NCI-H128 (cell line): ENCODE measurements around the gene ARHGDIB.

ENCODE experiments used
- DNase-seq: peaks from one replicate; lab custom pipeline; 2025; ENCODE audit not compliant: unreplicated experiment; lab: John Stamatoyannopoulos, UW

The ARHGDIB gene

DNA sequence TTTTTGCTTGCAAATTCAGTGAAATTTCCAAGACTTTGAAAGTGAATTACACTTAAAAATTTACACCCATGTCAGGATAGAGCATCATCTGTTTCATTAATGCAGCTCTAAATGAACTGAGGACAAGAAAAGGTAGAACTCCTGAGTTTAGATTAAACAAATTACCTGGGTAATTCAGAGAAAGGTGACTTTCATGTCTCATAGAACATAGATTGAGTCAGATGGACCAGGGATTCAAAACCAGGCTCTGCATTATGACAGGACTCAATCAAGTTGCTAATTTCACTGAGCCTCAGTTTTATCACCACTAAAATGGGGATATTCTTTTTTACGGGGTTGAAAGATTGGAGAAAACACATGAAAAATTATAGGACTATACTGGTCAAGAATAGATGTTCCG is 4.5 kb downstream of the ARHGDIB start:
- no peak for DNase-seq

DNA sequence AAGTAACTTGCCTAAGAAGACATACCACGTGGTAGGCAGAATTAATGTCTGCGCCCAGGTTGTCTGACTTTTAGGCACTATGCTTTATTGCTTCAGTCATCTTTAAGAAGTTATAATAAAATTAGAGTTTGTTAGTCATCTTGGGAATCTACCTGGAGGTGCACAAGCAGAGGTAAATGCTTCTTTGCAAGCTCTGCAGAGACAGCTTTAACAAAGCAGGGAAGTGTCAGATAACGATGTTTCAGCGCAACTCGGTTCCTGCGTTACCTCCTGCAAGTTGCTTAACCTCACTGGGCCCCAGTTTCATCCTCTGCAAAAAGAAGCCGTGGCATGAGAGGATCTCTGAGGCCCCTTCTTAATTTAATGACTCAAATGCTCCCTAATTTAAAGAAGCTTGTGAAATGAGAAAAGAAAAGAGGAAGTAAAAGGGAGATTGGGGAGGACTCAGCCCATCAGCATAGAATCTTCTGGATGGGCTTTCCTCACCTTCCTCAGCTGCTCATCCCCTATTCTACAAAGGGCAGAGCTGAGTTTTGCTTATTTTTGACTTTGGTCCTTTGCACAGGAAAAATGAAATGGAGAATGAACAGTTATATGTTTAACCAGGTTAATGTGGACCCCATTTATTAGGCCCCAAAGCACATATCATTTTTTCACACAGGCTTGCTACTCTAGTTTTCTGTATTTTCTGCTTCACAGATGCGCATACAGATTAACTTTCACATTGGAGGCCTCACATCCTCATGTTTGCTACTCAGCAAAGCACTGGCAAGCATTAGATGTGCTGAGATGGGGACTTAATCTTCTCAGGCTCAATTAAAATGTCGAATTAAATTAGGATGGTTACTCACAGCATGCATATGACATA is 5.1 kb downstream of the ARHGDIB start:
- no peak for DNase-seq

GRCh38 chr12:14954269-14954668 is 7.1 kb downstream of the ARHGDIB start:
- DNase-seq = no peak

GRCh38 chr12:14953752-14954151 is 7.6 kb downstream of the ARHGDIB start:
- DNase-seq = no peak

- DNase-seq = no peak
These were observed 9.0 kb downstream of the ARHGDIB start for GRCh38 chr12:14952299-14952921.

DNA sequence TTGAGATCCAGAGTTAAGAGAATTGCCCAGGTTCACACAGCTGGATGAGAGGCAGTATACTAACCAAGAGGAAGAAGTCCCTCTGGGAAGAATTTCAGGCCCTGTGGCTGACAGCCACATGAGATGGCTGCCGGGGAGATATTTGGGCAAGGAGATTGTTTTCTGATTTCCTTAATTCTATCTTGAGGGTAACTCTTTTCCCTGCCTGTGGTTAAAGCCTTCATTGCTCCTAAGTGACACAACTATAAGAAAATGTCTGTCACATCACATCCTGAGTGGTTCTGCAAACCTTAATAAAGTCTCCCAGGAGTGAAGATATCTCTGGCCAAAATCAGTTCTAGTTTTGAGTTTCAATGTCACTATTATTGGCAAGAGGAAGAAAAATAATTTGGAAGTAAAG is 9.6 kb downstream of the ARHGDIB start:
- DNase-seq = no peak

DNA sequence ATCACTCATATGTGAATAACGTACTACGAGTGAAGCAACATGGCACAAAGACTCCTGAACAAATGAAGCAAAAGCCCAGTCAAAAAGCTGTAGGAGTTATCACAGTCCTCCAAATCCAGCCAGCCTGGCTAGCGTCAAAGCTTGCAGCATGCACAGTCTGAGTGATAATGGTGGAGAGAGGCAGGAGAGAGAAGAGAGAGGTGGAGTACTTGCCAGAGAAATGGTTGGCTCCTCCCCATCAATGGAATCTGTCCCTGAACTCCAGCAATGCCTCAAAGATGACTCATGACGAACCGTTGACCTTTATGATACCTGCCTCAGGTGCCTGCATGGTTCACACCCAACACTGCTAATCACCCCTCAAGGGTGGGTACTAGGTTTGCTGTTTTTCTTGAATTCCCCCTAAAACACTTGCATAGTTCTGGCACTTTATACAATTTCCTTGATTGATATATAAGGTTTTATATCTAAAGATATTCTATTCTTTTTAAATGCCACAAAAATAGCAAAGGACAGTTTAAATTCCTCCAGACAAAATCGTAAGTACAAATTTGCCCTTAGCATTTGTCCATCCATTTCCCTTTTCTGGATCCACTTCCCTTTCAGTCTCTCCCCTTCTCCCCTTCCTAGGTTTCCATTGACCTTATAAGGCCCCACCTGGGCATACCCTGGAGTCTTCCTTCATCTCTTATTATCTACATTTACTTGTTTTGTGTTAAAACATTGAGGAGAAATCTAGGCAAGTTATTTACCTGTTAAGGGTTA is 10.2 kb downstream of the ARHGDIB start:
- no peak for DNase-seq

DNA sequence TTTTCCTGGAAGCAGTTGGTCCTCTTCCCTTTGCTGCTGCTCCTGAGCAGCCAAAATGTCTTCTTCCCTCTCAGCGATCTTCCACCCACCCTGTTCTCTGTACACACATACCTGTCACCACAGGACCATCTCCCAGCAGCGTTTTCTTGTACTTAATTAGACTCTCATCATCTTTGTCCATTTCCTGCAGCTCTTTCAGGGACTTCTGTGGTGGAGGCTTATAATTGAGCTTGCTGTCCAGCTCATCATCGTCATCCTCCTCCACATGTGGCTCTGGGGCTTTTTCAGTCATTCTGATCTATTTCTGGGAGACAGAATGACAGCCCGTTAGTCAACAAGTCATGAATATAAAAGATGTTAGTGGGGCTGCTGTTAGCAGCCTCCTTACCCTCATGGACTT is 11.0 kb downstream of the ARHGDIB start:
- no peak for DNase-seq

- DNase-seq = no peak
These were observed 11.8 kb downstream of the ARHGDIB start for GRCh38 chr12:14949631-14950030.

- DNase-seq = no peak
These were observed 12.7 kb downstream of the ARHGDIB start for GRCh38 chr12:14948672-14949071.

DNA sequence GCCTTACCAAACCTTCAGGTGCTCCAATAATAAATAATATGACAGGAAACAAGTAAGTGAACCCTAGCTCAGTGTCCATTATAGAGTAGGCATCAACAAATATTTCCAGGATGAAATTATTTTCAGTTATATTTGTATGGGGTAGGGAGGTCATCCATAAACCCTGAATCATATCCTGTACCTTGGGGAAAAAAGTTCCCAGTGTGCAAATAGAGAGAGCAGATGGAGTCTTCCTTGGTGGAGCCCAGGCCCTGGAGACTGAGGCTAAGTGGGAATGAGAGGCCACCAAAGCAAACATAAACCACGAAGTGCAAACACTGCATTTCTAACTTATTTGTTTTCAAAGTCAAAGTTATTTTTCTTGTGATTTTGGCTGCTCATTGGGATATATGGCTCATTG is 14.5 kb downstream of the ARHGDIB start:
- DNase-seq = no peak

- no peak for DNase-seq
These were observed 15.2 kb downstream of the ARHGDIB start for GRCh38 chr12:14946162-14946561.

- DNase-seq = no peak
These were observed 19.0 kb downstream of the ARHGDIB start for GRCh38 chr12:14942196-14942931.

- DNase-seq = no peak
These were observed 20.0 kb downstream of the ARHGDIB start for GRCh38 chr12:14941369-14941768.

GRCh38 chr12:14938301-14938700 is 23.1 kb downstream of the ARHGDIB start, which contains the start of gene ERP27:
ERP27 (minus strand) TSS chr12:14938537; CDS start chr12:14938508, 29 bp downstream.
- no peak for DNase-seq

DNA sequence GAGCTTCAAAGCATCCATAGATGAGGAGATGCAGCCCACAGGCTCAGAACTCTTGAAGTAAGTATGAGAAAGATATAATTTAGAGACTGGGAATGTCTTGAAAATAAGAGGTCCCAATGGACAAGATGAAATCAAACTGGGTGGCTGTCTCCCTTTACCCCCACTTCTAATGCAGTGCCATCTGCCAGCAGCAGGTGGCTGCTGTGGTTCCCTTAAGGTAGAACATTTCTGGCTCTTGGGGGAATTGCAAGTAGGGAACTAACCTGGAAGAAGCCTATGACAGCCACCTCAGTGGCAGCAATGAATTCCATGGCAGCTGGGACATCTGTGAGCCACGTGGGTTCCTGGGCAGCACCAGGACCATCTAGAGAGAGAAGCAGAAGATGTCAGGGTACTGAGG is 23.7 kb downstream of the ARHGDIB start:
- DNase-seq = no peak

GRCh38 chr12:14937014-14937413 is 24.4 kb downstream of the ARHGDIB start:
- no peak for DNase-seq

DNA sequence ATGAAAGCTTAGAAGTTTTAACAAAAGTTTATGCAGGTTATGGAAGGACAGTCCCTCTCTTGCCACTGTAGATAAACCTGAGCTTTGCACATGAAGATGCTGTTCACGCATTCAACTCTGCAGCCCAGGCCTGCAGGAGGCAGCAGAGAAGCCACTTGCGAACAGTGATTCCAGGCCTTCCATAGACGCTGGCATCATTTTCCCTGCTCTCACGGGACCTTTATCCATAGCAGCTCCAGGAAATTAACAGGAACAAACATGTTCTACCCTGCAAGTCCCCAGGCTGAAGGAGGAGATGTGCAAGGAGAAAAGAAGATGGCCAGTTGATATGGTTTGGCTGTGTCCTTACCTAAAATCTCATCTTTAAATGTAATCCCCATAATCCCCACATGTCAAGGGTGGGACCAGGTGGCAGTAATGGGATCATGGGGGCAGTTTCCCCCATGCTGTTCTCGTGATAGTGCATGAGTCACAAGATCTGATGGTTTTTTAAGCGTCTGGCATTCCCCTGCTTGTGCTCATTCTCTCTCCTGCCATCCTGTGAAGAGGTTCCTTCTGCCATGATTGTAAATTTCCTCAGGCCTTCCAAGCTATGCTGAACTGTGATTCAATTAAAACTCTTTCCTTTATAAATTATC is 25.1 kb downstream of the ARHGDIB start:
- DNase-seq = no peak

DNA sequence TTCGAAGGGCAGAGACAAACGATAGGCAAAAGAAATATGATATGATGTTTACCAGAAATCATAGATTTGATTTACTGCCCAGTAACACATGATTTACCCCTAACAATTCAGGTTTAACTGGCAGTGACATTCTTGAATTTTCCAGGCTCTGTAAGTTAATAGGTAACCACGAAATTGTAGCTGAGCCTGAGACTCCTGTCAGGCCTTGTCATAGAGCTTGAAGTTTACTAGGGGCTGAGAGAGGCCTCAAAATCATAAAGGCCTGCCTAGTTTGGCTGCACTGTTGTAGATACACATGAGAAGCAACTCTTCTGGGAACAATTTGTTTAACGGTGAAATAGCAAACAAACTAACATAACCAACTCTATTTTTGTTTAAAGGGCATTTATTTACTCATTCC is 26.4 kb downstream of the ARHGDIB start:
- DNase-seq = no peak

- no peak for DNase-seq
These were observed 26.9 kb downstream of the ARHGDIB start for GRCh38 chr12:14934511-14934910.
